ENCODE data around the gene RHOU. TPM values are rescaled to one million over a fixed set of nuclear protein-coding genes. Genes with fewer than 3 reads are reported as not detected.

The RHOU gene
- total RNA-seq, 2 experiments from 2014 or later: 1.2 TPM

- DNase-seq (no peak), ATAC-seq (no peak)
- no peaks in the 10 kb centered on the region for H3K4me1 Mint-ChIP-seq (ENCODE audit: low read depth)
- TF ChIP-seq CTCF (IDR thresholded peaks at IDR 0.05): no peak
- intact Hi-C loops (cut with micrococcal nuclease): no loop called here
- POLR2A ChIA-PET: no interaction called here
- CTCF ChIA-PET: interaction anchor here (1.3 kb wide), 1 partner anchor 11 kb away, joined by 4 read pairs; no protein-coding TSS in a partner anchor
- no peaks in the 10 kb centered on the region for H3K36me3 Mint-ChIP-seq (ENCODE audit: low read depth)
- no peaks in the 10 kb centered on the region for H3K9me3 Mint-ChIP-seq
- H3K27ac Mint-ChIP-seq: no peak overlapping the region
- H3K4me3 Mint-ChIP-seq: no peak overlapping the region
- no peaks in the 10 kb centered on the region for H3K27me3 Mint-ChIP-seq
Observed at GRCh38 chr1:228781809-228782661, 46.8 kb downstream of the RHOU start.

- no peaks in the 10 kb centered on the region for H3K27me3 Mint-ChIP-seq
- H3K27ac Mint-ChIP-seq: no peak overlapping the region
- POLR2A ChIA-PET: no interaction called here
- DNase-seq (no peak), ATAC-seq (peak; percentile 34)
- H3K36me3 Mint-ChIP-seq (ENCODE audit: low read depth): no peaks in the 10 kb centered on the region
- no peaks in the 10 kb centered on the region for H3K9me3 Mint-ChIP-seq
- no peak for TF ChIP-seq CTCF (IDR thresholded peaks at IDR 0.05)
- intact Hi-C loops (cut with micrococcal nuclease): no loop called here
- CTCF ChIA-PET: no interaction called here
- H3K4me1 Mint-ChIP-seq (ENCODE audit: low read depth): no peaks in the 10 kb centered on the region
- no peak overlapping the region for H3K4me3 Mint-ChIP-seq
Observed at GRCh38 chr1:228782662-228783417, 47.6 kb downstream of the RHOU start.

- Mint-ChIP-seq H3K27me3 (no peaks in the 10 kb centered on the region), H3K4me3 (no peak overlapping the region), H3K9me3 (no peaks in the 10 kb centered on the region), H3K36me3 (ENCODE audit: low read depth) (no peaks in the 10 kb centered on the region), H3K4me1 (ENCODE audit: low read depth) (no peaks in the 10 kb centered on the region), H3K27ac (no peak overlapping the region)
- DNase-seq (no peak), ATAC-seq (no peak)
- no peak for TF ChIP-seq CTCF (IDR thresholded peaks at IDR 0.05)
- POLR2A ChIA-PET: interaction anchor here (1.3 kb wide), 1 partner anchor 11 kb away, joined by 3 read pairs; no protein-coding TSS in a partner anchor
- intact Hi-C loops (cut with micrococcal nuclease): no loop called here
- CTCF ChIA-PET: interaction anchor here (1.0 kb wide), 1 partner anchor 49 kb away, joined by 3 read pairs; no protein-coding TSS in a partner anchor
Observed at GRCh38 chr1:228783418-228784040, 48.2 kb downstream of the RHOU start.

- no peaks in the 10 kb centered on the region for H3K9me3 Mint-ChIP-seq
- H3K27me3 Mint-ChIP-seq: no peaks in the 10 kb centered on the region
- no peak overlapping the region for H3K27ac Mint-ChIP-seq
- TF ChIP-seq CTCF (IDR thresholded peaks at IDR 0.05): no peak
- CTCF ChIA-PET: interaction anchor here (1.0 kb wide), 1 partner anchor 50 kb away, joined by 3 read pairs; no protein-coding TSS in a partner anchor
- ATAC-seq: no peak
- H3K4me1 Mint-ChIP-seq (ENCODE audit: low read depth): no peaks in the 10 kb centered on the region
- no peaks in the 10 kb centered on the region for H3K36me3 Mint-ChIP-seq (ENCODE audit: low read depth)
- POLR2A ChIA-PET: interaction anchor here (1.3 kb wide), 1 partner anchor 11 kb away, joined by 3 read pairs; no protein-coding TSS in a partner anchor
- H3K4me3 Mint-ChIP-seq: no peak overlapping the region
- DNase-seq: no peak
- intact Hi-C loops (cut with micrococcal nuclease): no loop called here
Observed at GRCh38 chr1:228784181-228784580, 48.9 kb downstream of the RHOU start.

All from activated CD8-positive, alpha-beta T cell treated with anti-CD3 and anti-CD28 coated beads for 36 hours (primary cell).